Measurements from ENCODE around the gene ATXN7L1.
"Not testable (repeated sequence)": the region's sequence is repeated elsewhere in the genome, so short reads cannot be mapped to it uniquely, and the experiment has no call there.

Gene ATXN7L1

GRCh38 chr7:105800849-105801534, 75.4 kb downstream of the ATXN7L1 start:
- no peak for DNase-seq (ENCODE audit: low spot score)

- DNase-seq (ENCODE audit: low spot score), result no peak
These were observed 76.0 kb downstream of the ATXN7L1 start for GRCh38 chr7:105800442-105800841.

- peak; percentile 56 for DNase-seq (ENCODE audit: low spot score)
These were observed 76.7 kb downstream of the ATXN7L1 start for GRCh38 chr7:105799677-105800076.

- no peak for DNase-seq (ENCODE audit: low spot score)
These were observed 77.4 kb downstream of the ATXN7L1 start for GRCh38 chr7:105799006-105799405.

GRCh38 chr7:105797652-105798051, 78.7 kb downstream of the ATXN7L1 start:
- DNase-seq (ENCODE audit: low spot score), result no peak

- no peak for DNase-seq (ENCODE audit: low spot score)
These were observed 80.0 kb downstream of the ATXN7L1 start for GRCh38 chr7:105796365-105796764.

- no peak for DNase-seq (ENCODE audit: low spot score)
These were observed 81.4 kb downstream of the ATXN7L1 start for GRCh38 chr7:105794741-105795729.

- no peak for DNase-seq (ENCODE audit: low spot score)
These were observed 83.7 kb downstream of the ATXN7L1 start for GRCh38 chr7:105792488-105793370.

- DNase-seq (ENCODE audit: low spot score), result no peak
These were observed 84.5 kb downstream of the ATXN7L1 start for GRCh38 chr7:105791926-105792325.

GRCh38 chr7:105790996-105791395, 85.4 kb downstream of the ATXN7L1 start:
- DNase-seq (ENCODE audit: low spot score), result no peak

- not testable (repeated sequence) for DNase-seq (ENCODE audit: low spot score)
These were observed 85.9 kb downstream of the ATXN7L1 start for GRCh38 chr7:105790452-105790851.

GRCh38 chr7:105788816-105789349, 87.5 kb downstream of the ATXN7L1 start:
- DNase-seq (ENCODE audit: low spot score), result no peak

- DNase-seq (ENCODE audit: low spot score), result no peak
These were observed 88.0 kb downstream of the ATXN7L1 start for GRCh38 chr7:105788356-105788755.

- no peak for DNase-seq (ENCODE audit: low spot score)
These were observed 88.6 kb downstream of the ATXN7L1 start for GRCh38 chr7:105787793-105788192.

- no peak for DNase-seq (ENCODE audit: low spot score)
These were observed 89.6 kb downstream of the ATXN7L1 start for GRCh38 chr7:105786520-105787470.

GRCh38 chr7:105782391-105783042, 93.9 kb downstream of the ATXN7L1 start:
- DNase-seq (ENCODE audit: low spot score), result peak; percentile 70

- DNase-seq (ENCODE audit: low spot score), result no peak
These were observed 96.3 kb downstream of the ATXN7L1 start for GRCh38 chr7:105779856-105780780.

GRCh38 chr7:105778956-105779355, 97.4 kb downstream of the ATXN7L1 start:
- DNase-seq (ENCODE audit: low spot score), result no peak
